Uterus (tissue), 4 donors: ENCODE results near the gene HCFC2. TPM values are rescaled to one million over a fixed set of nuclear protein-coding genes. Genes with fewer than 3 reads are reported as not detected.

ENCODE experiments used
- DNase-seq, 2 donors: peaks; one replicate each; pipeline ENCODE4 v3.0.0-alpha.2; 2019 to 2020
- H3K27ac ChIP-seq, 2 donors: fragments of 200-600 bp; sonication (generic); 1 replicate in 1 of 2; 2 replicates in 1 of 2; pipeline ENCODE4 v1.5.1; 2016 to 2018
- H3K27me3 ChIP-seq, 2 donors: fragments of 200-600 bp; sonication (generic); one replicate each; pipeline ENCODE4 v1.5.1; 2018 to 2019; ENCODE audit warnings: control low read depth in 1 of 2
- H3K36me3 ChIP-seq, 2 donors: fragments of 200-600 bp; sonication (generic); one replicate each; pipeline ENCODE4 v1.5.1; 2019; ENCODE audit warnings: control low read depth in 1 of 2
- H3K4me1 ChIP-seq, 2 donors: fragments of 200-600 bp; sonication (generic); one replicate each; pipeline ENCODE4 v1.5.1; 2018 to 2019; ENCODE audit warnings: control low read depth in 1 of 2
- H3K4me3 ChIP-seq, 2 donors: fragments of 200-600 bp; sonication (generic); 1 replicate in 1 of 2; 2 replicates in 1 of 2; pipeline ENCODE4 v1.5.1; 2018 to 2019; ENCODE audit warnings: mild to moderate bottlenecking in 1 of 2
- H3K9me3 ChIP-seq, 2 donors: fragments of 200-600 bp; sonication (generic); one replicate each; pipeline ENCODE4 v1.5.1; 2019; ENCODE audit warnings: control low read depth in 1 of 2
- POLR2A ChIP-seq, 2 donors: fragments of 450-650 bp; IDR thresholded peaks; one replicate each; pipeline ENCODE4 v1.6.1; 2016; ENCODE audit warnings: antibody characterized with exemption in 2 of 2, mild to moderate bottlenecking in 1 of 2, moderate library complexity in 1 of 2
- intact Hi-C: fragments of 100-400 bp; cut with DNase I; formaldehyde crosslinking; loops from one replicate; pipeline ENCODE4 v1.15.1; 2023; ENCODE audit warnings: low total_unique reads
- total RNA-seq, 4 donors: library from RNA; depleted of rRNA in 3 of 4; stranded (reverse); fragments of >200 nt in 3 of 4; gene quantifications; one replicate each; pipeline versions ENCODE4 v1.1.0 to v1.2.4, GENCODE V29; 2014 to 2023
- TF ChIP-seq, protein P1 (sequence below), 4 experiments: fragments of 200-600 bp in 2 of 4; fragments of 450-650 bp in 2 of 4; sonication (generic) in 2 of 4; IDR thresholded peaks; one replicate each; pipeline ENCODE4 v1.5.1; 2016 to 2019; ENCODE audit warnings: antibody characterized with exemption in 4 of 4, mild to moderate bottlenecking in 2 of 4, moderate library complexity in 1 of 4
- donor health status: DM: yes; HTN: yes; CAD: no.

The HCFC2 gene
- total RNA-seq, 4 donors from 2014 or later, result 10.0 to 61.0 (median 29.1) TPM

DNA sequence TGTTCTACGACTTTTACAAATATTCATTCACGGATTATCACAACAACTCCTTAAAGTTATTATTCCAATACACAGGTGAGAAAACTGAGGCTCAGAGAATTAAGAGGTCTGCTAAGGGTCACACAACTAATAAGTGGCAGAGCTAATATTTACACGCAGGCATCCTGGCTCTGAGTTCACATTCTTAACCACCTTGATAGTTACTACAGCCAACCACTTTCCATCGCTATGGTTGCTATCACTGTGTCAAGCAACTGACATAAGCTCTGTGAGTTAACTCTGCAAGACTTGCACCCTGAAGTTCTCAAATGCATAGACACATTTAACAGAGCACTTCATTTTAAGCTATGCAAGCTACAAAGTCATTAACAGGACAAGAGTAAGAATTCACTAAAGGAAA is 18.0 kb upstream of the HCFC2 start:
- no peak overlapping the region for H3K4me3 ChIP-seq
- H3K4me1 ChIP-seq, result no peaks in the 10 kb centered on the region
- intact Hi-C loops, result no loop called here
- H3K36me3 ChIP-seq, result no peaks in the 10 kb centered on the region
- no peaks in the 10 kb centered on the region for H3K27me3 ChIP-seq
- no peak overlapping the region for H3K27ac ChIP-seq
- no peaks in the 10 kb centered on the region for H3K9me3 ChIP-seq
- no peak for TF ChIP-seq POLR2A (IDR thresholded peaks at IDR 0.05)
- TF ChIP-seq, protein P1, sequence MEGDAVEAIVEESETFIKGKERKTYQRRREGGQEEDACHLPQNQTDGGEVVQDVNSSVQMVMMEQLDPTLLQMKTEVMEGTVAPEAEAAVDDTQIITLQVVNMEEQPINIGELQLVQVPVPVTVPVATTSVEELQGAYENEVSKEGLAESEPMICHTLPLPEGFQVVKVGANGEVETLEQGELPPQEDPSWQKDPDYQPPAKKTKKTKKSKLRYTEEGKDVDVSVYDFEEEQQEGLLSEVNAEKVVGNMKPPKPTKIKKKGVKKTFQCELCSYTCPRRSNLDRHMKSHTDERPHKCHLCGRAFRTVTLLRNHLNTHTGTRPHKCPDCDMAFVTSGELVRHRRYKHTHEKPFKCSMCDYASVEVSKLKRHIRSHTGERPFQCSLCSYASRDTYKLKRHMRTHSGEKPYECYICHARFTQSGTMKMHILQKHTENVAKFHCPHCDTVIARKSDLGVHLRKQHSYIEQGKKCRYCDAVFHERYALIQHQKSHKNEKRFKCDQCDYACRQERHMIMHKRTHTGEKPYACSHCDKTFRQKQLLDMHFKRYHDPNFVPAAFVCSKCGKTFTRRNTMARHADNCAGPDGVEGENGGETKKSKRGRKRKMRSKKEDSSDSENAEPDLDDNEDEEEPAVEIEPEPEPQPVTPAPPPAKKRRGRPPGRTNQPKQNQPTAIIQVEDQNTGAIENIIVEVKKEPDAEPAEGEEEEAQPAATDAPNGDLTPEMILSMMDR (IDR thresholded peaks at IDR 0.05), result no peak
- DNase-seq, result no peak

DNA sequence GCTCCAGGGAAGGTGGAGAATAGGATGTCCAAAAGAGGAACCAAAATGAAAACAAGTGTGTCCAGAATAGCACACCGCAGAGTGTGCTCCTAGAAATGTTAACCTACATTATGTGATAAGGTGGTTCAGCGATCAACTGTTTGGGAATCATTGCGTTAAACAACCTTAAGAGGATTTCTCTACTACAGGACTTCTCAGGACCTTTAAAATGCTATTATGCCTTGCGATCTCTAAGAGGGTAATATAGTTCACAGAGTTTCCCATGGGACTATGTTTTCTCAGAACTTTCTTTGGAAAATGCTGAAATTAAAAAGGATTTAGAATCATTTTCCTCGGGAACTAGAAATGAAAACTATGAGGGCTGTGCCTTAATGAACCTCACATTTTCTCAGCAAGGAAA is 16.2 kb upstream of the HCFC2 start:
- TF ChIP-seq POLR2A (IDR thresholded peaks at IDR 0.05), result no peak
- TF ChIP-seq, protein P1 (IDR thresholded peaks at IDR 0.05), result no peak
- peak overlapping the region; percentile 84 to 87 for H3K27ac ChIP-seq
- intact Hi-C loops, result no loop called here
- no peak overlapping the region for H3K4me3 ChIP-seq
- H3K27me3 ChIP-seq, result no peaks in the 10 kb centered on the region
- DNase-seq, result no peak
- H3K36me3 ChIP-seq, result no peaks in the 10 kb centered on the region
- H3K9me3 ChIP-seq, result no peaks in the 10 kb centered on the region
- H3K4me1 ChIP-seq, result no peaks in the 10 kb centered on the region

DNA sequence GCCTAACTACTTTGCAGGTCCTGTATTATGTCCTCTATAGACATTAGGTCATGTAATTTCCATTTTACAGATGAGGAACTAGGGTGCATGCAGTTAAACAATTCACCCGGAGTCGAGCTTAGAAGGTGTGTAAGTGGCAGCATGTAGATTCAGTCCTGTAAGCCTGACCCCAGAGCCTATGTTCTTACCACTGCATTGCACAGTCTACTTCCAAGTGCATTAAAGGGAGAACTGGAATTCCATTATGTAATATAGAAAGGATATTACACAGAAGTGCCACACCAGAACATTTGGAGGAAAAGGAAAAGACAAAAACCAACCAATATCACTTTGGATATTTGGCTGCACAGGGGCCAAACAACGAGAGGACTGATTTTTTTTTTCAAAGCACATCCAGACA is 15.5 kb upstream of the HCFC2 start:
- DNase-seq, result no peak
- Histone ChIP-seq H3K27ac (peak overlapping the region; percentile 84 to 87), H3K9me3 (no peaks in the 10 kb centered on the region), H3K4me3 (peak overlapping the region; percentile 48 to 50), H3K4me1 (no peaks in the 10 kb centered on the region), H3K27me3 (no peaks in the 10 kb centered on the region), H3K36me3 (no peaks in the 10 kb centered on the region)
- TF ChIP-seq, protein P1 (IDR thresholded peaks at IDR 0.05), result no peak
- no peak for TF ChIP-seq POLR2A (IDR thresholded peaks at IDR 0.05)
- intact Hi-C loops, result no loop called here

DNA sequence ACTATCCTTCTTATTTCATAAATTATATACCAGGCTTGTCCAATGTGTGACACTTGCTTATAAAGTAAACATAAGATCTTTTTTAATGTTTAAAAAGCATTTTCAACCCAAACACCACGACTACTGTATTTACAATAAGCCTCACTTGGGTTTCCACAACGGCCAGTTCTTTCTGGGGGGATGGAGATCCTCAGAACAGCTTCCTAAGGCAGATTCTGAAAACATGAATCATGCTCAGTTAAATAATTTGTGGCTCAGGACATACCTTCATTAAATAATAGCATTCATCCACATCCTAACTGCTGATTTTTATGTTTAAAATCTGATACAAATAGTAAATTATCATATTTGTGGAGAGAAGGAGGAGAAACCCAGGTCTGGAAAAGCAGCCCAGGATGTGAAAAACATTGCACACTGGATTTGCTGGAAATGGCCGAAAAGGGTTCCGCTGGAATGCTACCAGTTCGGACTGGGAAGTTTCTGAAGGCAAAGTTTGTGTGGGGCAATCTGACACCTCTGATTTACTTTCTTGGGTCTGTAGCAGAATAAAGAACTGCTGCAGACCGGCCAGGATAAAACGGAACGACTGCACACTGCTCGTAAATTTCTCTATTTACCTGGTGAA is 14.9 kb upstream of the HCFC2 start:
- no peaks in the 10 kb centered on the region for H3K4me1 ChIP-seq
- DNase-seq, result peak; percentile 29 to 30
- no peaks in the 10 kb centered on the region for H3K36me3 ChIP-seq
- intact Hi-C loops, result no loop called here
- H3K4me3 ChIP-seq, result peak overlapping the region; percentile 48 to 50
- H3K27me3 ChIP-seq, result no peaks in the 10 kb centered on the region
- peak overlapping the region; percentile 84 to 87 for H3K27ac ChIP-seq
- H3K9me3 ChIP-seq, result no peaks in the 10 kb centered on the region
- TF ChIP-seq, protein P1 (IDR thresholded peaks at IDR 0.05), result no peak
- no peak for TF ChIP-seq POLR2A (IDR thresholded peaks at IDR 0.05)

DNA sequence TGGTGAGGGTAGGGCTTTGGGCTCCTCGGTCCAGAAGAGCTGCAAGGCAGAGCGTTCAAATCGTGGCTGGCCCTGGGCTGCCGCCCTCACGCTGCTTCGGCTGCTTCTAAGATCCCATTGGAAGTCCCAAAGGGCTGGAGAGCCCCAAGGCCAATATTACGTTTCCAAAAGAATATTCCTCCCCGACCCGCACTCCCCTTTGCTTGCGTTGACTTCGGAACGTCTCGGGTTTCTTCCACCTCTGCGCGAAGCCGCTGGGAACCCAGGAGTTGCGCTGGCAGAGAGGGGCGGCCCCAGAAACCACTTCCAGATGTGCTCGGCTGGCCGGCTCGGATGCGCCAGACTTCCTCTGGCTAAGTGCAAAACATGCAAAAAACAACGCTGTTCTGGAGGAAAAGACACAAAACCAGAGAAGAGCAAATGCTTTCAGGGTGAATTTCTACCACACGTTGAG is 14.4 kb upstream of the HCFC2 start, which contains the start of gene GLT8D2:
Gene GLT8D2, minus strand, starts transcription at position 285 of the 454 bp plus-strand sequence. CDS start 30,539 bp downstream, outside the sequence.
- Histone ChIP-seq H3K27ac (peak within 1 kb of the TSS; percentile 84 to 87), H3K4me3 (peak within 1 kb of the TSS; percentile 48 to 50), H3K9me3 (no peaks in the 10 kb centered on the region), H3K36me3 (no peaks in the 10 kb centered on the region), H3K27me3 (no peaks in the 10 kb centered on the region), H3K4me1 (no peaks in the 10 kb centered on the region)
- intact Hi-C loops, result no loop called here
- TF ChIP-seq, protein P1 (IDR thresholded peaks at IDR 0.05), result no peak
- TF ChIP-seq POLR2A (IDR thresholded peaks at IDR 0.05), result no peak
- DNase-seq, result peak; percentile 71 to 76
